SK-N-SH treated with all-trans-retinoic acid at 6 μM for 48 hours (cell line): Measurements from ENCODE around the gene IGF1.
"Not testable (repeated sequence)": the region's sequence is repeated elsewhere in the genome, so short reads cannot be mapped to it uniquely, and the experiment has no call there.

ENCODE experiments used
- ATAC-seq: fragments of 200-7000 bp; cut with Tn5 transposase; 3 replicates; pipeline ENCODE4 v1.9.1; 2020; ENCODE audit warnings: mild to moderate bottlenecking, moderate library complexity
- ARNTL ChIP-seq: fragments of 450-650 bp; formaldehyde crosslinking; IDR thresholded peaks from 2 replicates; pipeline ENCODE4 v1.5.0; 2020; ENCODE audit warnings: low read depth, mild to moderate bottlenecking, moderate library complexity, borderline replicate concordance
- BACH2 ChIP-seq: fragments of 250-450 bp; sonication (Bioruptor Pico); IDR thresholded peaks from 2 replicates; pipeline ENCODE4 v1.9.0; 2021; ENCODE audit warnings: mild to moderate bottlenecking, borderline replicate concordance
- CSDC2 ChIP-seq: fragments of 250-450 bp; sonication (Bioruptor Pico); IDR thresholded peaks from 2 replicates; pipeline ENCODE4 v1.5.0; 2020; ENCODE audit warnings: mild to moderate bottlenecking, moderate library complexity
- ESRRG ChIP-seq: fragments of 250-450 bp; sonication (Bioruptor Pico); IDR thresholded peaks from 2 replicates; pipeline ENCODE4 v1.6.1; 2021; ENCODE audit warnings: mild to moderate bottlenecking
- GLIS3 ChIP-seq: fragments of 250-450 bp; sonication (Bioruptor Pico); IDR thresholded peaks from 2 replicates; pipeline ENCODE4 v1.5.0; 2020; ENCODE audit warnings: mild to moderate bottlenecking, moderate library complexity
- OSR1 ChIP-seq: fragments of 250-450 bp; sonication (Bioruptor Pico); IDR thresholded peaks from 2 replicates; pipeline ENCODE4 v1.8.0; 2022; ENCODE audit warnings: moderate library complexity, mild to moderate bottlenecking, inconsistent platforms
- PPARA ChIP-seq: fragments of 250-450 bp; sonication (Bioruptor Pico); IDR thresholded peaks from 2 replicates; pipeline ENCODE4 v1.5.0; 2020; ENCODE audit warnings: mild to moderate bottlenecking, borderline replicate concordance
- RARB ChIP-seq: fragments of 250-450 bp; sonication (Bioruptor Pico); IDR thresholded peaks from 2 replicates; pipeline ENCODE4 v1.8.0; 2021; ENCODE audit warnings: mild to moderate bottlenecking, moderate library complexity
- SNAI2 ChIP-seq: fragments of 250-450 bp; sonication (Bioruptor Pico); IDR thresholded peaks from 2 replicates; pipeline ENCODE4 v1.5.0; 2020; ENCODE audit warnings: mild to moderate bottlenecking, moderate library complexity
- TCF4 ChIP-seq: fragments of 250-450 bp; sonication (Bioruptor Pico); IDR thresholded peaks from 2 replicates; pipeline ENCODE4 v1.8.0; 2021; ENCODE audit warnings: mild to moderate bottlenecking, moderate library complexity, borderline replicate concordance
- TOX ChIP-seq: fragments of 250-450 bp; sonication (Bioruptor Pico); IDR thresholded peaks from 2 replicates; pipeline ENCODE4 v1.8.0; 2021; ENCODE audit warnings: mild to moderate bottlenecking, moderate library complexity, borderline replicate concordance
- ZC3H10 ChIP-seq: fragments of 250-450 bp; sonication (Bioruptor Pico); IDR thresholded peaks from 2 replicates; pipeline ENCODE4 v1.5.1; 2021; ENCODE audit warnings: mild to moderate bottlenecking, moderate library complexity
- ZFP3 ChIP-seq: fragments of 250-450 bp; sonication (Bioruptor Pico); IDR thresholded peaks from 2 replicates; pipeline ENCODE4 v1.5.0; 2020; ENCODE audit warnings: mild to moderate bottlenecking, moderate library complexity
- ZFP30 ChIP-seq: fragments of 450-650 bp; formaldehyde crosslinking; IDR thresholded peaks from 2 replicates; pipeline ENCODE4 v1.5.0; 2022; ENCODE audit warnings: mild to moderate bottlenecking, moderate library complexity
- ZNF565 ChIP-seq: fragments of 450-650 bp; formaldehyde crosslinking; conservative IDR thresholded peaks from 2 replicates; pipeline ENCODE4 v1.5.0; 2020; ENCODE audit warnings: low read depth, mild to moderate bottlenecking, moderate library complexity
- ZNF70 ChIP-seq: fragments of 450-650 bp; formaldehyde crosslinking; IDR thresholded peaks from 2 replicates; pipeline ENCODE4 v1.5.0; 2020; ENCODE audit warnings: mild to moderate bottlenecking, moderate library complexity
- ZNF8 ChIP-seq: fragments of 450-650 bp; formaldehyde crosslinking; IDR thresholded peaks from 2 replicates; pipeline ENCODE4 v1.5.0; 2020; ENCODE audit warnings: mild to moderate bottlenecking, moderate library complexity
- TF ChIP-seq, protein P1 (sequence below): fragments of 250-450 bp; sonication (Bioruptor Pico); IDR thresholded peaks from 2 replicates; pipeline ENCODE4 v1.5.0; 2020; ENCODE audit warnings: mild to moderate bottlenecking, moderate library complexity
- TF ChIP-seq, protein P2 (sequence below): fragments of 250-450 bp; sonication (Bioruptor Pico); IDR thresholded peaks from 2 replicates; pipeline ENCODE4 v1.5.1; 2020; ENCODE audit warnings: low read depth, mild to moderate bottlenecking, moderate library complexity
- TF ChIP-seq, protein P3 (sequence below): fragments of 250-450 bp; sonication (Bioruptor Pico); IDR thresholded peaks from 2 replicates; pipeline ENCODE4 v1.8.0; 2021; ENCODE audit warnings: low read depth, mild to moderate bottlenecking, moderate library complexity, borderline replicate concordance
- TF ChIP-seq, protein P4 (sequence below): fragments of 250-450 bp; sonication (Bioruptor Pico); IDR thresholded peaks from 2 replicates; pipeline ENCODE4 v1.8.0; 2020; ENCODE audit warnings: mild to moderate bottlenecking, moderate library complexity, borderline replicate concordance

IGF1 gene

DNA sequence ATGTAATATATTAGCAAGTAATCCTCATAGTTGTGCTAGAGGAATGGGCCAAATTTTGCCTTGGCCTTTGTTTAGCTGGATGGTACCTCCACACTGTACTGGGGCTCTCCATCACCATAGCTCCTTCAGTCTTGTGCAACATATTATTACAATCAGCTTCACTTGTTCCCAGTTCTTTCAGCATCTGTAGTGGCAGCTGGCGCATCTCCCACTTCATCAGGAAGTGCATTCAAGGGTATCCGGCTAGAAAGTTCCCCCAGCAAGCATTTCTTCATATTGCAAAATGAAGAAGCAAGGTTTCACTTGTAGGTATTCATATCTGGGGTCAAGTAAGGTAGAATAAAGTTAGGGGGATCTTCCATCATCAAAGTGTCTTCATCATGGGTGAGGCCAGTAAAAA is 123.7 kb downstream of the IGF1 start:
- no peak for ATAC-seq
- TF ChIP-seq CSDC2 (CRISPR knock-in tag) (no peak), PPARA (no peak), RARB (CRISPR knock-in tag) (no peak), ZNF565 (CRISPR knock-in tag) (no peak), GLIS3 (CRISPR knock-in tag) (no peak), TOX (no peak), TCF4 (CRISPR knock-in tag) (no peak), BACH2 (no peak), SNAI2 (CRISPR knock-in tag) (no peak), ZFP30 (CRISPR knock-in tag) (no peak), ESRRG (no peak), ZNF70 (no peak), ZFP3 (CRISPR knock-in tag) (no peak), ARNTL (CRISPR knock-in tag) (no peak)
- TF ChIP-seq, protein P1, sequence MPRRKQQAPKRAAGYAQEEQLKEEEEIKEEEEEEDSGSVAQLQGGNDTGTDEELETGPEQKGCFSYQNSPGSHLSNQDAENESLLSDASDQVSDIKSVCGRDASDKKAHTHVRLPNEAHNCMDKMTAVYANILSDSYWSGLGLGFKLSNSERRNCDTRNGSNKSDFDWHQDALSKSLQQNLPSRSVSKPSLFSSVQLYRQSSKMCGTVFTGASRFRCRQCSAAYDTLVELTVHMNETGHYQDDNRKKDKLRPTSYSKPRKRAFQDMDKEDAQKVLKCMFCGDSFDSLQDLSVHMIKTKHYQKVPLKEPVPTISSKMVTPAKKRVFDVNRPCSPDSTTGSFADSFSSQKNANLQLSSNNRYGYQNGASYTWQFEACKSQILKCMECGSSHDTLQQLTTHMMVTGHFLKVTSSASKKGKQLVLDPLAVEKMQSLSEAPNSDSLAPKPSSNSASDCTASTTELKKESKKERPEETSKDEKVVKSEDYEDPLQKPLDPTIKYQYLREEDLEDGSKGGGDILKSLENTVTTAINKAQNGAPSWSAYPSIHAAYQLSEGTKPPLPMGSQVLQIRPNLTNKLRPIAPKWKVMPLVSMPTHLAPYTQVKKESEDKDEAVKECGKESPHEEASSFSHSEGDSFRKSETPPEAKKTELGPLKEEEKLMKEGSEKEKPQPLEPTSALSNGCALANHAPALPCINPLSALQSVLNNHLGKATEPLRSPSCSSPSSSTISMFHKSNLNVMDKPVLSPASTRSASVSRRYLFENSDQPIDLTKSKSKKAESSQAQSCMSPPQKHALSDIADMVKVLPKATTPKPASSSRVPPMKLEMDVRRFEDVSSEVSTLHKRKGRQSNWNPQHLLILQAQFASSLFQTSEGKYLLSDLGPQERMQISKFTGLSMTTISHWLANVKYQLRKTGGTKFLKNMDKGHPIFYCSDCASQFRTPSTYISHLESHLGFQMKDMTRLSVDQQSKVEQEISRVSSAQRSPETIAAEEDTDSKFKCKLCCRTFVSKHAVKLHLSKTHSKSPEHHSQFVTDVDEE (CRISPR knock-in tag) = no peak
- TF ChIP-seq, protein P2, sequence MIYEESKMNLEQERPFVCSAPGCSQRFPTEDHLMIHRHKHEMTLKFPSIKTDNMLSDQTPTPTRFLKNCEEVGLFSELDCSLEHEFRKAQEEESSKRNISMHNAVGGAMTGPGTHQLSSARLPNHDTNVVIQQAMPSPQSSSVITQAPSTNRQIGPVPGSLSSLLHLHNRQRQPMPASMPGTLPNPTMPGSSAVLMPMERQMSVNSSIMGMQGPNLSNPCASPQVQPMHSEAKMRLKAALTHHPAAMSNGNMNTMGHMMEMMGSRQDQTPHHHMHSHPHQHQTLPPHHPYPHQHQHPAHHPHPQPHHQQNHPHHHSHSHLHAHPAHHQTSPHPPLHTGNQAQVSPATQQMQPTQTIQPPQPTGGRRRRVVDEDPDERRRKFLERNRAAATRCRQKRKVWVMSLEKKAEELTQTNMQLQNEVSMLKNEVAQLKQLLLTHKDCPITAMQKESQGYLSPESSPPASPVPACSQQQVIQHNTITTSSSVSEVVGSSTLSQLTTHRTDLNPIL (CRISPR knock-in tag) = no peak
- TF ChIP-seq, protein P3, sequence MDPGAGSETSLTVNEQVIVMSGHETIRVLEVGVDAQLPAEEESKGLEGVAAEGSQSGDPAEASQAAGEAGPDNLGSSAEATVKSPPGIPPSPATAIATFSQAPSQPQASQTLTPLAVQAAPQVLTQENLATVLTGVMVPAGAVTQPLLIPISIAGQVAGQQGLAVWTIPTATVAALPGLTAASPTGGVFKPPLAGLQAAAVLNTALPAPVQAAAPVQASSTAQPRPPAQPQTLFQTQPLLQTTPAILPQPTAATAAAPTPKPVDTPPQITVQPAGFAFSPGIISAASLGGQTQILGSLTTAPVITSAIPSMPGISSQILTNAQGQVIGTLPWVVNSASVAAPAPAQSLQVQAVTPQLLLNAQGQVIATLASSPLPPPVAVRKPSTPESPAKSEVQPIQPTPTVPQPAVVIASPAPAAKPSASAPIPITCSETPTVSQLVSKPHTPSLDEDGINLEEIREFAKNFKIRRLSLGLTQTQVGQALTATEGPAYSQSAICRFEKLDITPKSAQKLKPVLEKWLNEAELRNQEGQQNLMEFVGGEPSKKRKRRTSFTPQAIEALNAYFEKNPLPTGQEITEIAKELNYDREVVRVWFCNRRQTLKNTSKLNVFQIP (CRISPR knock-in tag) = no peak
- TF ChIP-seq, protein P4, sequence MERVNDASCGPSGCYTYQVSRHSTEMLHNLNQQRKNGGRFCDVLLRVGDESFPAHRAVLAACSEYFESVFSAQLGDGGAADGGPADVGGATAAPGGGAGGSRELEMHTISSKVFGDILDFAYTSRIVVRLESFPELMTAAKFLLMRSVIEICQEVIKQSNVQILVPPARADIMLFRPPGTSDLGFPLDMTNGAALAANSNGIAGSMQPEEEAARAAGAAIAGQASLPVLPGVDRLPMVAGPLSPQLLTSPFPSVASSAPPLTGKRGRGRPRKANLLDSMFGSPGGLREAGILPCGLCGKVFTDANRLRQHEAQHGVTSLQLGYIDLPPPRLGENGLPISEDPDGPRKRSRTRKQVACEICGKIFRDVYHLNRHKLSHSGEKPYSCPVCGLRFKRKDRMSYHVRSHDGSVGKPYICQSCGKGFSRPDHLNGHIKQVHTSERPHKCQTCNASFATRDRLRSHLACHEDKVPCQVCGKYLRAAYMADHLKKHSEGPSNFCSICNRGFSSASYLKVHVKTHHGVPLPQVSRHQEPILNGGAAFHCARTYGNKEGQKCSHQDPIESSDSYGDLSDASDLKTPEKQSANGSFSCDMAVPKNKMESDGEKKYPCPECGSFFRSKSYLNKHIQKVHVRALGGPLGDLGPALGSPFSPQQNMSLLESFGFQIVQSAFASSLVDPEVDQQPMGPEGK (CRISPR knock-in tag) = no peak

DNA sequence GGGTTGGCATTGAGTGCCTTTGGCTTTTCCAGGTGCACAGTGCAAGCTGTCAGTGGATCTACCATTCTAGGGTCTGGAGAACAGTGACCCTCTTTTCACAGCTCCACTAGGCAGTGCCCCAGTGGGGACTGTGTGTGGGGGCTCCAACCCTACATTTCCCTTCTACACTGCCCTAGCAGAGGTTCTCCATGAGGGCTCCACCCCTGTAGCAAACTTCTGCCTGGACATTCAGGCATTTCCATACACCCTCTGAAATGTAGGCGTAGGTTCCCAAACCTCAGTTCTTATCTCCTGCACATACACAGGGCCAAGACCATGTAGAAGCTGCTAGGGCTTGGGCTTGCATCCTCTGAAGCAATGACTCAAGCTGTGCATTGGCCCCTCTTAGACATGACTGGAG is 126.1 kb downstream of the IGF1 start:
- not testable (repeated sequence) for ATAC-seq

GRCh38 chr12:102351322-102351721 is 129.0 kb downstream of the IGF1 start:
- ATAC-seq = no peak
- TF ChIP-seq, protein P1 (CRISPR knock-in tag) = no peak
- no peak for TF ChIP-seq GLIS3 (CRISPR knock-in tag)
- TF ChIP-seq ZNF70 = no peak
- TF ChIP-seq, protein P4 (CRISPR knock-in tag) = no peak
- no peak for TF ChIP-seq RARB (CRISPR knock-in tag)
- TF ChIP-seq, protein P2 (CRISPR knock-in tag) = no peak
- no peak for TF ChIP-seq OSR1 (CRISPR knock-in tag)
- TF ChIP-seq, protein P3 (CRISPR knock-in tag) = no peak
- TF ChIP-seq ZFP30 (CRISPR knock-in tag) = no peak
- no peak for TF ChIP-seq TCF4 (CRISPR knock-in tag)
- no peak for TF ChIP-seq ZC3H10 (CRISPR knock-in tag)
- TF ChIP-seq ZNF8 (CRISPR knock-in tag) = no peak
